GM21390 (cell line): Measurements from ENCODE around the gene GDPGP1.

ENCODE experiments used
- ATAC-seq: cut with Tn5 transposase; IDR thresholded peaks from one replicate; pipeline ENCODE4 v1.9.1; 2021; ENCODE audit not compliant: unreplicated experiment

The GDPGP1 gene

GRCh38 chr15:90203922-90204321 lies 30.1 kb upstream of the GDPGP1 start:
- ATAC-seq = no peak

- no peak for ATAC-seq
Measured at GRCh38 chr15:90205050-90205848, 28.8 kb upstream of the GDPGP1 start.

- no peak for ATAC-seq
Measured at GRCh38 chr15:90205886-90206285, 28.1 kb upstream of the GDPGP1 start.

GRCh38 chr15:90207252-90207651 lies 26.8 kb upstream of the GDPGP1 start:
- ATAC-seq = no peak

GRCh38 chr15:90208356-90208755 lies 25.7 kb upstream of the GDPGP1 start:
- ATAC-seq = no peak

- peak; percentile 58 for ATAC-seq
Measured at GRCh38 chr15:90209591-90209990, 24.4 kb upstream of the GDPGP1 start.

GRCh38 chr15:90210593-90210992 lies 23.4 kb upstream of the GDPGP1 start:
- no peak for ATAC-seq

GRCh38 chr15:90211009-90211408 lies 23.0 kb upstream of the GDPGP1 start:
- ATAC-seq = no peak

GRCh38 chr15:90211440-90212143 lies 22.4 kb upstream of the GDPGP1 start:
- no peak for ATAC-seq

GRCh38 chr15:90212221-90213098 lies 21.5 kb upstream of the GDPGP1 start:
- ATAC-seq = no peak

- no peak for ATAC-seq
Measured at GRCh38 chr15:90213122-90213817, 20.7 kb upstream of the GDPGP1 start.

GRCh38 chr15:90213818-90214204 lies 20.2 kb upstream of the GDPGP1 start:
- ATAC-seq = no peak

- no peak for ATAC-seq
Measured at GRCh38 chr15:90214553-90215196, 19.3 kb upstream of the GDPGP1 start.

- no peak for ATAC-seq
Measured at GRCh38 chr15:90217671-90218394, 16.2 kb upstream of the GDPGP1 start.

GRCh38 chr15:90219421-90220141 lies 14.4 kb upstream of the GDPGP1 start:
- ATAC-seq = no peak

- ATAC-seq = no peak
Measured at GRCh38 chr15:90221246-90221900, 12.6 kb upstream of the GDPGP1 start.

- ATAC-seq = no peak
Measured at GRCh38 chr15:90222547-90222946, 11.5 kb upstream of the GDPGP1 start.

- no peak for ATAC-seq
Measured at GRCh38 chr15:90223441-90224165, 10.4 kb upstream of the GDPGP1 start.
